ENCODE data around the gene ASB5.

GRCh38 chr4:176217510-176217909 is 51.5 kb downstream of the ASB5 start:
- TF ChIP-seq TAF1 (IDR thresholded peaks at IDR 0.05; ENCODE audit: borderline replicate concordance, insufficient read depth, low read length) (no peak), POLR2AphosphoS5 (IDR thresholded peaks at IDR 0.05; ENCODE audit: low read depth, low read length) (no peak)
